ENCODE data around the gene USP2.

USP2 gene

GRCh38 chr11:119363081-119363850, 18.2 kb downstream of the USP2 start:
- DNase-seq: no peak

GRCh38 chr11:119362741-119363080, 18.8 kb downstream of the USP2 start:
- DNase-seq: no peak

DNA sequence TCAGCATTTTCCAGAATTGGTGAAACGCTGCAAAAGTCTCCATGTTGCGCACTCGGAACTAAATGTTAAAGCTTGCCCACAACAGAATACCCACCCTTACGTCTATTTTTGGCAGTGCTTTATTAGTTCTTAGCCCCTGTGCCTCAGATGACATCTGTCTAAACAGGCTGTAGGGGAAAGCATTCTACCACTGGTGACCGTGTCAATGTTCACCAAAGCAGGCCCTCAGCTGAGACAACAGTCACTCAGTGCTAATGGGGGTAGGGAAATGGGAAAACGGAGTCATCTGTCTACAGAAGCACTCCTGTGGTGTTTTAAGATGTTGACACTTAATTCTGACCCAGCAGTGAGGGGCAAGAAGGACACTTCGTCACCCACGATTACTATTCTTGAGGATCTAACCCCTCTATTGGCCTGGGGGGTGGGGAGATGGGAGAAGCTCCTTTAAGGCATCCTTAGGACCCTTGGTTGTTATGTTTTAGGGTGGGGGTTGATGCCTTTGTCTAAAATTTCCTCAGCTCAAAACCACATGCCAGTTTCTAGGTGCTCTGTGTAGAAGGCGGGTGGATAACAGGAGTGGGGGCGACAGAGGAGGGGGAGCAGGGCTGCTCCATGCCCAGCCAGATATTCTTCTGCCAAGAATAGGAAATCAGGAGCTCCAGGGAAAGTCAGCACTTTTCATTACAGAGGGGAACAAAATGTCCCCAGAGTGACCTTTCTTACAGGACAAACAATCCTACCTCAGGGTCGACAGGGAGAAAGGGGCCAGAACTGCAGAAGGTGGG, 19.4 kb downstream of the USP2 start:
- no peak for DNase-seq

DNA sequence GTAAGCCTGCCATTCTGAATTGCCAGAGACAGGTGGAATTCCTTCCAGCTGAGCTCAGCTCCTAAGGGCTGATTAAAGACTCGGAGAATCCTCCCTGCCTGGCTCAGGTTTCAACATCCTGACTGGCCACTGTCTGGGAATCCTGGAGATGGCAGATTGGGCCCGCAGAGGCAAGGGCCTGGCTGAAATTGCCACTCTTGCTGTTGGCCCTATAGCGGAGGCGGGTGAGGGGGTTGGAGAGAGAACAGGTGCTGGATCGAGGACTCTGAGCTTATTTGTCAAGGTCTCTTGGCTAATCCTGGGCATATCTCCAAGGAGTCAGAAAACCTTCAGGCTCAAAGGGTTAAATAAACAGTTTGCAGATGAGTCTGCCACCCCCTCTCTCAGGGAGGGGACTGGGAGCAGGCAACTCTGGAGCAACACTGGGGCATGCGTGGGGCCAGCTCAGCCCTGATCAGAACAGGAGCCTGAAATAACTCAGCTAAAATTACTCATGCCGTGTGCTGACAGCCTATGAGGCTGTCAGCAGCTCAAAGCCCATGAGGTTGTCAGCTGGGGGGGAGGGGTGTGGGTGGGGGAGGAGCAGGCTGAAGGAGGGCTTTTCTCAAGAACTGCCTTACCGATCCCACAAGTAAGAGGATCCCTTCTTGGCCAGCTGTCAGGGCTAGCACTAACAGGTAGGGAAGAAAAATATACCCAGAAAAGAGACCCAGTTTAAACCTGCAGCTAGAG, 20.3 kb downstream of the USP2 start:
- peak in 1 of 2 experiments; percentile 87 for DNase-seq

- no peak for DNase-seq
Measured at GRCh38 chr11:119359365-119360214, 21.9 kb downstream of the USP2 start.

- DNase-seq: no peak
Measured at GRCh38 chr11:119357074-119357473, 24.4 kb downstream of the USP2 start.

DNA sequence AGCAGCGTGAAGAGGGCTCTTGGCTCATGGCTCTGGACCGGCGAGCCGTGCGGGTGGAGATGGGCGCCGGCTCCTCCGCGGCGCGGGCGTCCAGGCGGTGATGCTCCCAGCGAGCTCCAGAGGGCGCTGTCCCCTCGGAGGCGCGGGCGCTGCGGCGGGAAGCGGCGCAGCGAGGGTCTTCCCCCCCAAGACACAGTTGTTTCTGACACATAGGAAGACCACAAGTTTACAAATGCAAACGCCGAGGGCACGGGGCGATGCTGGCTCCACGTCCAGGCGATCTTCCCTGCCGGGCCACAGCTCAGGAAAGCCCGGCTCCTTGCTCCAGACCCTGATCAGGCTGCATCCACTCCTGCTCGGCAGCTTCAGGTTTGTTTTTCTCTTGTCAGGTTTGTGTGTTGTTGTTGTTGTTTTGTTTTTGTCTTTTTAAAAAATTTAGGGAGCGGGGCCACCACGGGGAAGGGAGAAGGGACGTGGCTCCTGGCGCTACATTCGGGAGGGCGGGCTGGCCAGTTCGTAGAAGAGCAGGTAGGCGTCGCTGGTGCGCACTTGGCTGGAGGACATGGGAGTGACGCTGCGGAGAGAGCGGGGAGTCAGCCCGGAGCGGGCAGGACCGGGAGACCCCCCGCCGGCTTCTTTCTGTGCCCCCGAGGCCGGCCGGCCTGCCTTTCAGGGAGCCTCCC, 25.0 kb downstream of the USP2 start:
- DNase-seq: no peak

DNA sequence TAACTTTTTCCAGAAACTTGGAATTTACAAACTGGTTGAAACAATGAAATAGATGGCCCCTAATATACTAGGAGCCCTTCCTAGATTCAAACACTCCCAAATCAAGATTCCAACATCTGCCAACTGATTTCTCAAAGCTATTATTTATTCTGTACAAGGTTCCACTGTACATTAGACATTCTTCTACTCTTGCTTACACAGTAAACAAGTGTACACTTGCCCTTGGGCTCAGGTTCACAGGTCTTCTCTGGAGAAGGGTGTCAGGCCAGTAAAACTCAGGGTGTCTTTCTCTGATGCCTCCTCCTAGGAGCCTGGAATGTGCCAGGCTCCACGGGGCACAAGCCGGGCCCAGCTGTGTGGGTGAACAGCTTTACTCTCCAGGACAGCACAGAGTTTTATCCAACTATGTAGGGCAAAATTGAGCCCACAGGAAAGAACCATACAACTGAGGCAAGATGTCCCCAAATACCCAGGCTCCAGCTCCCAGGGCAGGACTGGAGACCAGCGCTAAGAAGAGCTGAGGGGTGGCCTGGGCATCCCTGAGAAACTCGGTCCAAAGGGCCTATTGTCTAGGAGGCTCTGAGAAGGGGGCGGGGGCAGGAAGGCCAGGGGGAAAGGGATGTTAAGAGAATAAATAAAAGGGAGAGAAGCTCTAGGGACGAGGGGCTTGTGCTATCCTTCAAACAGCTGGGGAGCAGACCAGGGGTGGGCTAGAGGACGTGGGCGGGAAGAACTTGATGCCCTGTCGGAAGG, 26.2 kb downstream of the USP2 start:
- no peak for DNase-seq

GRCh38 chr11:119352857-119353260, 28.6 kb downstream of the USP2 start:
- peak in 1 of 2 experiments; percentile 41 for DNase-seq

- no peak for DNase-seq
Measured at GRCh38 chr11:119351232-119351631, 30.3 kb downstream of the USP2 start.

DNA sequence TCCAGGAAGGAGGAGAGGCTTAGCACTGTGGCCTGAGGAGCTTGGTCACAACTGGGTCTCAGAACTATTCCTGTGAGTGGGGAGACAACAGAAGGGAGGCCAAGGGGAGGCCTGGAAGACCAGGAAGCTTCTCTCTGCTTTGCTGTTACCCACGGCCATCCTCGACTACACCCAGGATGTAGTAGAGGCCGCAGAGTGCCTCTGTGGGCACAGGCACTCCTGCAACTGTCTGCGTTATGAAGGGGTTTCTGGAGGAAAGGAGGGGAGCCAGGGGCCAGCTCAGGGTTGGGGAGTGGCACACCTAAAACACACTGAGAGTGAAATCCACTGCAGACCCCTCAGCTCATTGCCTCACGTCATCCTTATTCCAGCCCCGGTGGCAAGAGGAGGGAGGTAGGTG, 31.2 kb downstream of the USP2 start:
- DNase-seq: no peak

GRCh38 chr11:119347940-119348605, 33.4 kb downstream of the USP2 start:
- no peak for DNase-seq

DNA sequence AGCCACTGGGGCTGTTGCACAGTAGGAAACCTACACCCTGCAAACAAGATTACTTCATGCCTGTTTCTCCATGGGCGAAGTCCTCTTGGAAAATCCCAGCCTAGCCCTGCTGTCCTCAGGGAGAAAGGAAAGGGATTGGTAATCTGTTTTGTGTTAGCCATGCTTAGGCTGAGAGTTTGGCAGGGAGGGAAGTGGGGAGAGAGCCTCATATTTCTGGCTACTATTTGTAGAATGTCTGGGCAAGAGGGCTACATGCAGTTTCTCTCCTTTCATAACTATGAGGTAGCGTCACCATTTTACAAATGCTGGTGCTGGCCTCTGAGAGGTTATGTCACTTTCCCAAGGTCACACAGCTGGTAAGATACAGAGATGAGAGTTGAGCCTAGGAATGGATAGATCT, 34.2 kb downstream of the USP2 start:
- DNase-seq: no peak

GRCh38 chr11:119346605-119347004, 34.9 kb downstream of the USP2 start, which contains the start of gene MFRP:
MFRP (minus strand) TSS chr11:119346705; CDS start chr11:119346513, 192 bp downstream.
- no peak for DNase-seq

GRCh38 chr11:119345685-119346084, 35.8 kb downstream of the USP2 start:
- DNase-seq: no peak

DNA sequence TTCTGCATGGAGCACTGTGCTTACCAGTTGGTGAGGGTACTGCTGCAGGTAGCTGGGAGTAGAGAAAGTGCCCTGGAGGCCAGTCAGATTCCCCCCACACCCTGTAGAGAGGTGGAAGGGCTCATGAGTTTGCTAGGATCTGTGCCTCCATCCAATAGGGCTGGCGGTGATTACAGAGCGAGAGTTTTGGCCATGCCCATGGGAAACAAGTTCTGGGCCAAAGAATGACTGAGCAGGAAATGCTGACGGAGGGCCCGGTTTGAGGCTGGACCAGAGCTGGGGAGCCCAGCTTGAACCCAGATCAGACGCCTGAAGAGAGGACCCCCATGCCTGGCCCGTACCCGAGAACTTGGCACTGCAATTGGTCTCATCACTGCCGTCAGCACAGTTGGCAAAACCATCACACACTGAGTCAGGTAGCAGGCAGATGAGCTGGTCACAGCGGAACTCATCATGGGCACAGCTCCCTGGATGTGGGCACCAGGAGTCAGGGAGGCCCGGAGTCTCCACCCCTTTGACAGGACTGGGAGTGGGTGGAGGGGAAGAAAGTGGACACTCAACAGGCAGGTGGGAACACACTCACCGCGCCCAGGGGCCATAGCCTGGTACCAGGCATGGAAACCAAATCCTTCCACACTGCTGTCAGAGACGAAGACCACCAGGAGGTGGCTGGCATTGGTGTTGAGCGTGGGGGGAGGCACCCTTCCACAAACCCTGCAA, 37.0 kb downstream of the USP2 start:
- no peak for DNase-seq

GRCh38 chr11:119343726-119344125, 37.8 kb downstream of the USP2 start:
- no peak for DNase-seq

DNA sequence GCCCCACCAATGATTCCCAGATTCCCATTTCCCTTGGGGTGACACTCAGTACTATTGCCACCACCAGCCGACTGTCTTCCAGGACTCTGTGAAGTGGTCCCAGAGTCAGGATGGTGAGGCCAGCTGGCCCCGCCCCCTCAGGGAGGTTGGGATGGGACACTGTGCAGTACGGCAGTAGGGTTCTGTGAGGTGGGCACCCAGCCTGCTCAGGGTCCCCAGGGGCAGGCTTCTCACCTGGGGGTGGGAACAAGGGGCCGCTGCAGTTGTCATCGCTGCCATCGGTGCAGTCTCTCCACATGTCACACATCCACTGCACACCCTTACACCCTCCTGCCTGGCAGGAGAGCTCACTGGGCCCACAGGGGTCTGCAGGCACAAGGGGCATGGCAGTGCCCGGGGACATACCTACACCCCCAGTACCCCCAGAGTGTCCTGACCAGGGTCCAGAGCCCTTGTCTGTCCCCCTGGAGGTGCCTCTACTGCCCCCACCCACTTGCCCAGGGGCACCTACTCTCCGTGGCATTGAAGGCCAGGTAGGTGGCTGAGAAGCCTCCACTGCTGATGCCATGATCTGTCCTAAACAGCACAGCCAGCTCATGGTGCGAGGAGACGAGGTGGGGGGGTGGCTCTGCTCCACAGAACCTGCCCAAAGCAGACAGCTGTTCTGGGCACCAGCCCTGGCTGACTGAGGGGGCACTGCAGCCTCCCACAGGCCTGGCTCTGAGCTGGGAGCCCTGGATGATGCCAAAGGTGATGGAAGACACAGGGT, 38.9 kb downstream of the USP2 start:
- DNase-seq: no peak

GRCh38 chr11:119342023-119342300, 39.5 kb downstream of the USP2 start:
- no peak for DNase-seq

Measured in NCI-H446 (cell line).